ENCODE results near the gene CRMP1.

GRCh38 chr4:5791654-5792053, 101.2 kb downstream of the CRMP1 start:
- no peak for TF ChIP-seq XRCC5 (IDR thresholded peaks at IDR 0.05; ENCODE audit: low read depth, low read length)
- no peak for TF ChIP-seq USF2 (CRISPR knock-in tag; IDR thresholded peaks at IDR 0.05)
- TF ChIP-seq POLR2AphosphoS5 (IDR thresholded peaks at IDR 0.05; ENCODE audit: control insufficient read depth, insufficient read depth, low read depth, low read length) = no peak
- no peak for TF ChIP-seq ZFX (CRISPR knock-in tag; IDR thresholded peaks at IDR 0.05)
- no peak for TF ChIP-seq U2AF1 (optimal IDR thresholded peaks at IDR 0.05; ENCODE audit: low read depth, low read length)
- no peak for TF ChIP-seq CTCF (IDR thresholded peaks at IDR 0.05 in 2 of 3, conservative IDR thresholded peaks at IDR 0.05 in 1 of 3; ENCODE audit: insufficient read depth in 2 of 3, low read depth in 1 of 3, low read length in 3 of 3)
- TF ChIP-seq YY1 (IDR thresholded peaks at IDR 0.05; ENCODE audit: borderline replicate concordance in 1 of 3, control insufficient read depth in 1 of 3, extremely low read depth in 1 of 3, insufficient read depth in 3 of 3, insufficient read length in 1 of 3, insufficient replicate concordance in 2 of 3, low read depth in 1 of 3, low read length in 2 of 3) = no peak
- TF ChIP-seq ZNF121 (CRISPR knock-in tag; conservative IDR thresholded peaks at IDR 0.05) = no peak
- no peak for TF ChIP-seq CHD4 (IDR thresholded peaks at IDR 0.05; ENCODE audit: insufficient read depth, insufficient replicate concordance, low read depth, low read length, poor library complexity, severe bottlenecking)
- no peak for TF ChIP-seq ZNF75A (CRISPR knock-in tag; IDR thresholded peaks at IDR 0.05)
- TF ChIP-seq SUPT5H (IDR thresholded peaks at IDR 0.05) = no peak
- no peak for TF ChIP-seq STAG1 (CRISPR knock-in tag; IDR thresholded peaks at IDR 0.05; ENCODE audit: borderline replicate concordance)
- TF ChIP-seq PKNOX1 (IDR thresholded peaks at IDR 0.05) = no peak
